Measurements from ENCODE around the gene GRB10.

The GRB10 gene

DNA sequence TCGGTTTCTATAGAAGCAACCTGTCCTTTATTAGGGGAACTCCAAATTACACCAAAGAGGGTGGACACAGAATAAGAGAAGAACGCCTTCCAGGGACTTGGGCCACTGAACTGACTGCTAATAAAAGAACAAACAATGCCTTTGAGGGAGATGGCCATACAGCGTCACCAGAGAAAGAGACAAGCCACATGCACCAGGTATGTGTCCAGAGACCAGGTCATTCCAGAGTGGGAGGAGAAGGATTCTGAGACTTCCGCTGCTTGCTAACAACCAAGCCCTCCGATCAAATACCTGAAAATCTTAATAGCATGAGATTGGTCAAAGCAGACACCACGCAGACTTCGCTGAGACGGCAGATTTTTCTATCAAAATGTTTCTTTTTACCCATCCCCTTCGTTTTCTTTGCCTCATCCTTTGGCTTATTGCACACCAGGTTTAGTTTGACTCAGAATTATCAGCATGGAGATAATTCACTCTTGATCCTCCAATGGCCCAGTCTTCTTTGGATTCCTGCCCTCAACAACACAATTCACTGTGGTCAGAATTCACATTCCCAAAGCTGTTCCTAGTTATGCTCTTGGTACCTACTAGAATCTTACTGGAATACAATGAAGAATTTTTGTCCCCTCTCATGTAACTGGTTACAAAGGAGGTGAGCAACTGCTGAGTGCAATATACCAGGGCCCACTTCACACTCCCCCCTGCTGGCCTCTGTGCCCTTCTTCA, 130.1 kb downstream of the GRB10 start:
- no peak for DNase-seq

- DNase-seq: no peak
These were observed 131.3 kb downstream of the GRB10 start for GRCh38 chr7:50651271-50651989.

GRCh38 chr7:50650057-50650664, 132.5 kb downstream of the GRB10 start:
- DNase-seq: no peak

DNA sequence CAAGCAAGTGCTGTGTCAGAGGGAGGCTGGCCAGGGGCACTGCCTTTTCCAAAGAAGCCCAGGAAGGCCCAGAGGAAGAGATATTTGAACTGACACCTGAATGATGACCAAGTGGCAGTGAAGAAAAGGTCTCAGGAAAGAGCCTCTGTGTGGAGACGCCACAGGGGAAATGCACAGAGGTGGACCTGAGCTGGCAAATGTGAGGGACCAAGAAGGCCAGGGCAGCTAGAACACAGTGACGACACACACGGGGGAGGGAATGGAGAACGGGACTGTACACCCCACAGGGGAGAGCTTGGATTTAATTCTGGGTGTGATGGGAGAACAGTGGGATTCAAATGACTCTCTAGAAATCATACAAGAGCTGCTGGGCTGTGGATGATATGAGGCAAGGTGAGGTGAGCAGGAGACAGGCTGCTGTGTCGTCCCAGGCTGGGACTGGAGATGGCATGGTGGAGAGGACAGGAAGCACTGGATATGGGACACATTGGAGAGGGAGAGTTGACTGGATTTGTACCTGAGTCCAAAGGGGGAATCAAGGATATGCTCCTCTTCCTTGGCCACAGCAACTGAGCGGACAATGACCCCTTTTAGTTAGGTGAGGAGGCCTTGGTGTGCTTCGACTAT, 133.3 kb downstream of the GRB10 start:
- DNase-seq: no peak

DNA sequence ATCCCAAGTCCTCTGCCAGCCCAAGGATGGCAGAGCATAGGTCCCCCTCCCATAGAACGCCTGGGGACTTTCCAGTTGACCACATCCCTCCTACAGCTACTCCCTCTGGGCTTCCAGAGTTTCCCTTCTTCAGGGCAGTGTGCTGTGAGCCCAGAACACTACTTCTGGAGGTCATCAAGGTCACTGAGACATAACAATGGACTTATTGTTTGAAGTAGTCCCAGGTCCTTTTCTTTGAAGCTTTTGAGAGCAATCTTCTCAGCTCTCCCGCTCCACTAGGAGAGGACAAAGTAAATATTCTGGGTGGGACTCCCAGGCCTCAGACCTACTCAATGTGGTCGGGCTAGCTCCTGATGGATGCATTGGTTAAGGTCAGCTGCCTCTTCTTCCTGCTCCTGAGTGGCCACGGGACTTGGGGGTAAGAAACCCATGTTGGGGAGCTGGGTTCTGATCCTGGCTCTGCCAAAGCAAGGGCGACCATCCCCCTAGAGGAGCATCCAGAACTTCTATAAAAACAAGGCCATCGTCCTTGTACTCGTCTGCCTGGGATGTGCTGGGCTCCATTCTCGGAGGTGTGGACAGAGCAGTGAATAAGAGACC, 134.0 kb downstream of the GRB10 start:
- no peak for DNase-seq

DNA sequence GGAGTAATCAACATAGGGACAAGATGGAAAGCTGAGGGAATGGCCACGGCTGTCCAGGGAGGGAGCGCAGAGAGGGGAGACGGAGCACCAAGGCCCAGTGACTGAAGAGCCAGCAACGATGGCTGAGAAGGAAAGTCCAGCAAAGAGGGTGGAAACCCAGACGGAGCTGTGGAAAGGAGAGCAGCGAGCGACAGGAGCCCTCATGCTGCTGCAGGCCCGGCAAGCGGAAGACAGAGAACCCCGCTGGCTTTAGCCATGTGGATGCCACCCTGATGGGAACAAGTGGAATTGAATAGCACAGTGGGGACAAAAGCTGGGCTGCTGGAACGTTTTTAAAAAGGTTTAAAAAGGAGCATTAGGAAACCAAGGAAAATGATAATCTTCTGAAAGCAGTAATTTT, 134.6 kb downstream of the GRB10 start:
- no peak for DNase-seq

DNA sequence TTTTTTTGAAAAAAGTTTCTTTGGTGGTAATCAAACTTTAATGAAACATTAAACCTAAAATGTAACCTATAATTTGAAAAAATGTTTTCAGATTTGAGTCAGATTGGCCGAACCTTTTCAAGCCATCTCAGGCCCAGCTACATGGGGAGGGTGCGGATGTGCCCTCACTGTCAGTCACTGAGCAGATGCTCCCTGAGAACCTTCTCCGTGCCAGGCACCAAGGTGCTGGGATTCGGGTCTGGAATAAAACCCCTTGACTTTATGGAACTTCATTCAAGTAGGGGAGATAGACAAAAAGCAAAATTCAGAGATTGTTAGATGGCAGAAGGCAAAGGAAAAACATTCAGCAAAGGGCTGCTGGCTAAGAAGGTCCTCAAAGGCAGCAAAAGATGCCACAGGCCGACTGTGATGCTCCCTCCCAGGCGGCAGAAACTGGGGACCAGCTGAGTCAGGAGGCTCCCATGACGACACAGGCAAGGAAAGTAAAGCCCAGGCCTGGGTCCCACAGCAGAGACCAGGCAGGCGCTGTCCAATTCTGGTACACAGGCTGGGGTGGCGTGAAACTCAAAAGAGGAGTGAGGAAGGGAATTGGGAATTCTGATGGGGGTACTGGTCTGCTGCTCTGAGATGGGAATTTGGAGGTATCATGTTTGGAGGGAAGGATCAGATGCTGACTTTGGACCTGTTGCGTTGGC, 135.3 kb downstream of the GRB10 start:
- no peak for DNase-seq

- no peak for DNase-seq
These were observed 136.6 kb downstream of the GRB10 start for GRCh38 chr7:50646069-50646468.

- DNase-seq: no peak
These were observed 137.5 kb downstream of the GRB10 start for GRCh38 chr7:50645186-50645585.

DNA sequence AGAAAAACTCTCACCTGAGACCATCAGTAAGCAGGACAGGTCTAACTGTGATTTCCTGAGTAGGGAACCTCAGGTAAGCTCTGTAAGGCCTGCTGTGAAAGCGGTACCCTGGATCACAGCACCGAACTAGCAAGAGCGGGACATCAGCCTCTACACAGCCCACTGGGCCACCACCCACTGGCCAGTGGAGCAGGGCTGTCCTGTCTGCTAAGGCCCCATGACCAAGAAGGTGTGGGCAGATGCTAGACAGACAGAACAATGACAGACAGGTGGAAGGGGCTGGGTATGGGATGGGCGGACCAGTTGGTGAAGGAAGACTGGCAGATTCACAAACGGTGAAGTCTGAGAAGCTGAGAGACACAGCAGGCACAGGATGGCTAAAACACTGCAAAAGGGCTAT, 138.1 kb downstream of the GRB10 start:
- no peak for DNase-seq

DNA sequence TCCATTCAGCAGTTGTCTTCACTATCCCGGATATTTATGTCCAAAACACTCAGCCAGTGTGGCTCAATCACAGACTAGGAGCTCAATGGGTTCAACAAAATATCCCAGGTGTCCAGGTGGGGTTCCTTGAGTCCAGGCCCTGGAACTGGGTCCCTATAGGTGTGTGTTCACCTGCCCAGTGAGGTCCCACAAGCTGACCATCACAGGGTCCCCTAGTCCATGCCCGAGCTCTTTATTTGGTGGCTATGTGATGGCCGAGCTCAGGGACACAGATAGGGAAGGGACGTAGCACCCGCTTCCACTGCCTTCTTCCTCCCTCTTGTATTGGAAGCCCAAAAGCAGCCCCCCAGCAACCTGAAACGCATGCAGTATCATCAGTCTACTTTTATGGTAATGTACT, 138.6 kb downstream of the GRB10 start:
- DNase-seq: no peak

- DNase-seq: no peak
These were observed 141.0 kb downstream of the GRB10 start for GRCh38 chr7:50641442-50642405.

DNA sequence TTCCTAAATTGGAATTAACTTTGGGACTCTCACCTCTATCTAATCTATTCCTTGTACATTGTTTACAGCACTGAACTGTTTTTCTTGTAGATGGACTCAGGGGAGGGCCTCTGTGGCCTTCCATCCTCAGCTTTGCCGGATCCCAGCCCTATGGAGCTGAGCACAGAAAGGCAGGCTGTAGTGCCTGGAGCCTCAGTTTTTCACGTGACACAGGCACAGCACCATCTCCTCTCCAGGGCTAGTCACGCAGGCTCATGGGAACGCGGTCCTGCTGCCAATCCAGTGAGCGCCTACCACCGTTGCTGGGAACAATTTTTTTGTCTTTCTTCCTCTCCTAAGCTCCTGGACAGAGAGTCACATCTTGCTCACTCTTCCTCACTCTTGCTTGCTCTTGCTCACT, 141.9 kb downstream of the GRB10 start:
- no peak for DNase-seq

DNA sequence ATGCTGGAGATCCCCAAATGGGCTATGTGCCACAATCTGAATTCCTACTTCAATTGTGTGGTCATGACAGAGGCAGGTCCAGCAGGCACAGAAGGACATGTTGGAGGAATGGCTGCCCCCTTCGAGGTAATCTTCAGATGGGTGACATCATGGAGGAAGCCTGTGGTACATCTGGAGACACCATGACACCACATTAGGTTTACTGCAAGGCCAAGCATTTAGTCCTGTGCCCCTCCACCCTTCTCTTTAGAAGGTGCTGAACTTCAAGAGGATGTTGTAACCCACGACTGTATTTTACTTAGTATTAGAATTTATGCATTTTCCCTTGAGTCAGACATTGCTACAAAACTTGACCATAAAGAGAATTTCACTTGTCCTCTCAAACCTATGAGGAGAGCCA, 142.4 kb downstream of the GRB10 start:
- DNase-seq: no peak

DNA sequence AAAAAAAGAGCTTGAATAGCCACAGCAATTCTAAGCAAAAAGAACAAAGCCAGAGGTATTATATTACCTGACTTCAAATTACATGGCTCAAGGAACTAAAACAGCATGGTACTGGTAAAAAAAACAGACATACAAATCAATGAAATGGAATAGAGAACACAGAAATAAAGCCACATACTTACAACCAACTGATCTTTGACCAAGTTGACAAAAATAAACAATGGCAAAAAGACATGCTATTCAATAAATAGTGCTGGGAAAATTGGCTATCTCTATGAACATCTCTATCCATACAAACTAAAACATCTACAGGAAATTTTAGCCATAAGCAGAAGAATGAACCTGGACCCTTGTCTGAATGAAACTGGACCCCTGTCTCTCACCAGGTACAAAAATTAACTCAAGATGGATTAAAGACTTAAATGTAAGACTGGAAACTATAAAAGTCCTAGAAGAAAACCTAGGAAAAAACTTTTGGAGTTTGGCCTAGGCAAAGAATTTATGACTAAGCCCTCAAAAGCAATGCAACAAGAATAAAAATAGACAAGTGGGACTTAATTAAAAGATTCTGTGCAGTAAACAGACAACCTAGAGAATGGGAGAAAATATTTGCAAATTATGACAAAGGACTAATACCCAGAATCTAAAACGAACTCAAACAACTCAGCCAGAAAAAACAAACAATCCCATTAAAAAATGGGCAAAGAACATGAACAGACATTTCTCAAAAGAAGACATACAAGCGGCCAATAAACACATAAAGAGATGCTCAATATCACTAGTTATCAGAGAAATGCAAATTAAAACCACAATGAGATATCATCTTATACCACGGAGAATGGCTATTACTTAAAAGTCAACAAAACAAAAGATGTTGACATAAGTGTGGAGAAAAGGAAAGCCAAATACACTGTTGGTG, 144.7 kb downstream of the GRB10 start:
- no peak for DNase-seq

- DNase-seq: no peak
These were observed 148.3 kb downstream of the GRB10 start for GRCh38 chr7:50634378-50634777.

DNA sequence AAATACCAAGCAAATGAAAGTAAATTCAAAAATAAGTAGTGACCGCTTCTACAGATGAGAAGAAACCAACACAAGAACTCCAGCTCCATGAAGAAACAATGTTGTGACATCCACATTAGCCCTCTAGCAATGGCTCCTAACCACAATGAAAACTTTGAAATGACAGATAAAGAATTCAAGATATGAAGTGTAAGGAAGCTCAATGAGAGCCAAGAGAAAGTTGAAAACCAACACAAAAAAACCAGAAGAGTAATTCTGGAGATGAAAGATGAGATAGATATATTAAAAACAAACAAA, 149.3 kb downstream of the GRB10 start:
- DNase-seq: no peak

GRCh38 chr7:50632561-50633413, 149.9 kb downstream of the GRB10 start:
- no peak for DNase-seq

DNA sequence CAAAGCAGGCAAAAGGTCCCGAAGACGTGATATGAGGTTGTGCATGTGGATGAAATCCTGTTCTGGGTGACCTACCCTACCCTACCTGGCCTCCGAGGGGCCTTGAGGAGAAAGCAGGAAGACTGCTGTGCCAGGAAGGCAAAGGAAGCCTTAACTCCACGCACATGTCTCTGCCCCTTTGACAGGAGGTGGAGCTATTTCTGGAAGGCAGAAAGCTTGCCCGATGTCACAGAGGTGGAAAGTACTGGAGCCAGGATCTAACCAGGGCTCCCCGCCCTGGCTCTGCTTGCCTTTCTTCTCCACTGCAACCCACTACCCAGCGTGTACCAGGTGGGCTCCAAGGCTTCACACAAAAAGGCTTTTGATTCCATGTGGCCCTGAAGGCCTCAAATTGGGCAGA, 151.1 kb downstream of the GRB10 start:
- DNase-seq: no peak

DNA sequence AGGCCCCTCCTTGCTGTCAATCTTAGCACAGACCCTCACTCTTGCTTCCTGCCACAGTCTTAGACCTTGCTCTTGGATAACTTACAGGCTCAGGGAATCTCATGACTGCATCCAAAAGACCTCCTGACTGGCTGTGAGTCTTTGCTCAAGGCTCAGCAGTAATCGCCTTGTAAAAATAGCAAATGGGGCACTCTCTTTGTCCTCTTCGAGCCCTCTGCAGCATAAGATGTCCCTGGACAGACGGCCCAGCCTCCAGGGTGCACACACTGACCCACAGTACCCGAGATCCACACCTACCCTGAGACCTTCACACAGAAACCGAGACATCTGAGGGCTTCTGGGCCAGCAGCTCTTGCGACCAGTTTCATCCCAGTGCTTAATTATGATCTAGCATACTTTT, 151.6 kb downstream of the GRB10 start:
- DNase-seq: no peak

Measured in NCI-H1694 (cell line).